CD4-positive, alpha-beta memory T cell (primary cell): ENCODE data around the gene ARHGEF25. TPM values are rescaled to one million over a fixed set of nuclear protein-coding genes. Genes with fewer than 3 reads are reported as not detected.
"Not testable (repeated sequence)": the region's sequence is repeated elsewhere in the genome, so short reads cannot be mapped to it uniquely, and the experiment has no call there.

Experiments used
- CTCF ChIA-PET: fragments of 350-600 bp; sonication (Branson Sonifier 250); formaldehyde crosslinking; loops from one replicate; lab custom pipeline; 2021; ENCODE audit warnings: inconsistent platforms; ENCODE audit not compliant: partially characterized antibody; lab: Charles Lee
- POLR2A ChIA-PET: fragments of 350-600 bp; sonication (Branson Sonifier 250); formaldehyde crosslinking; loops from one replicate; lab custom pipeline; 2021; ENCODE audit not compliant: partially characterized antibody; lab: Charles Lee
- DNase-seq, 5 donors: peaks; one replicate each; pipeline versions ENCODE4 v3.0.0 to v3.0.0-alpha.2; 2020 to 2022; ENCODE audit warnings: mixed read lengths in 1 of 5
- H3K27ac ChIP-seq: one replicate; pipeline ENCODE4 v1.7.0; 2013; ENCODE audit warnings: low read depth, low read length
- H3K27me3 ChIP-seq: 2 replicates; pipeline ENCODE4 v1.7.0; 2013; ENCODE audit warnings: mild to moderate bottlenecking, low read length, moderate library complexity; ENCODE audit not compliant: insufficient read depth
- H3K36me3 ChIP-seq: 2 replicates; pipeline ENCODE4 v1.7.0; 2013; ENCODE audit warnings: mild to moderate bottlenecking, low read length, moderate library complexity; ENCODE audit not compliant: insufficient read depth
- H3K4me1 ChIP-seq: 2 replicates; pipeline ENCODE4 v1.7.0; 2013; ENCODE audit warnings: mild to moderate bottlenecking, low read length, moderate library complexity; ENCODE audit not compliant: insufficient read depth
- H3K4me3 ChIP-seq, 2 donors: one replicate each; pipeline ENCODE4 v1.7.0; 2013; ENCODE audit warnings: low read length in 2 of 2, mild to moderate bottlenecking in 1 of 2
- H3K9me3 ChIP-seq, 2 donors: one replicate each; pipeline ENCODE4 v1.7.0; 2013; ENCODE audit warnings: low read length in 2 of 2, control low read depth in 1 of 2; ENCODE audit not compliant: control insufficient read depth in 1 of 2
- H3K27ac Mint-ChIP-seq, 7 donors: one replicate each; pipeline ENCODE4 v1.8.0; 2020 to 2021; ENCODE audit warnings: mixed read lengths in 7 of 7, mild to moderate bottlenecking in 6 of 7, inconsistent platforms in 3 of 7, moderate library complexity in 3 of 7
- H3K27me3 Mint-ChIP-seq, 2 donors: one replicate each; pipeline ENCODE4 v1.8.0; 2020 to 2021; ENCODE audit warnings: mixed read lengths in 2 of 2
- H3K36me3 Mint-ChIP-seq, 2 donors: one replicate each; pipeline ENCODE4 v1.8.0; 2020 to 2021; ENCODE audit warnings: mixed read lengths in 2 of 2, inconsistent platforms in 1 of 2, mild to moderate bottlenecking in 1 of 2
- H3K4me1 Mint-ChIP-seq, 4 donors: one replicate each; pipeline ENCODE4 v1.8.0; 2020 to 2021; ENCODE audit warnings: mixed read lengths in 4 of 4, mild to moderate bottlenecking in 1 of 4
- H3K4me3 Mint-ChIP-seq, 8 donors: one replicate each; pipeline ENCODE4 v1.8.0; 2020 to 2021; ENCODE audit warnings: mixed read lengths in 8 of 8, mild to moderate bottlenecking in 7 of 8, moderate library complexity in 6 of 8, inconsistent platforms in 3 of 8
- H3K9me3 Mint-ChIP-seq, 8 donors: one replicate each; pipeline ENCODE4 v1.8.0; 2020 to 2021; ENCODE audit warnings: mixed read lengths in 8 of 8, mild to moderate bottlenecking in 5 of 8, inconsistent platforms in 3 of 8, moderate library complexity in 1 of 8
- intact Hi-C: fragments of 100-400 bp; cut with micrococcal nuclease; formaldehyde crosslinking; loops from one replicate; pipeline ENCODE4 v1.15.1; 2023
- polyA plus RNA-seq, 2 donors: library from polyadenylated mRNA; unstranded; fragments of 300-500 nt; fragmentation: Illumina TruSeq; gene quantifications; one replicate each; pipeline ENCODE4 v1.2.3, GENCODE V29; 2021
- total RNA-seq, 2 experiments: library from RNA; stranded (reverse); gene quantifications; one replicate each; pipeline ENCODE4 v1.2.3, GENCODE V29; 2021

Gene ARHGEF25
- total RNA-seq (under 1 TPM; 0.47 to 0.67 TPM), polyA plus RNA-seq (not detected)

DNA sequence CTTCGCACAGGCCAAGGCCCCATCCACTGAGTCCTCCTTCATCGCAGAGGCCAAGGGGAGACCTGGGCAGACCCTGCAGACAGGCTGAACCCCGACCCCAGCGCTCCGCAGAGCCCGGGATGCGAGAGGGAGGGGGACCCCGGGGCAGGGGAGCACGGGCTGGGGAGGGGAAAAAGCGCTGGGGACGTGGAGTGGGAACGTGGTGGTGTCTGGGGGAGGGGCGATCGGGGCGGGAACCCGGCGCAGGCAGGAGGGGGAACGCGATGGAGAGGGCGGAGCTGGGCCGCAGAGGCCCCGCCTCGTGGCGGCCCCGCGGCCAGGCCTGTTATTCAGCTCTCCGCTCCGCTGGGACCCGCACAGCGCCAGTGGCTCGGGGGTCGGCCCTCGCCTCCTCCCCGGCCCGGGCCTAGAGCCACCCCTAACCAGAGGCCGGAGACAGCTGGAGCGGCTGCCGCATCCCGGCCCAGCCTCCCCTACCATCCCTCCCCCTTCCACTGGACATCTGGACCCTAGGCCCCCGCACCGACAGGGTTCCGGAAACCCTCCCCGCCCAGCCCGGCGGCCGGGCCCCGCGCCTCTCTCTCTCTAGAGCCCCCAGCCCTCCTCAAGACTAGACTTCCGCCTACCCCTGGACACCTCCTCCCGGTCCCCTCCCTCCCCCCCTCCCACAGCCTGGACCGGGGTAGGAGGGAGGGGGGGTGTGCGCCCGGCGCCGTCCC, at the start of gene ARHGEF25:
TSS of gene ARHGEF25 (plus strand) at position 328 of the 719 bp plus-strand sequence. CDS start 460 bp downstream, outside the sequence.
- Histone ChIP-seq H3K27ac (no peak within 1 kb of the TSS), H3K27me3 (peaks cover 10% of the 10 kb centered on the region), H3K4me3 (peak within 1 kb of the TSS; percentile 23 to 57), H3K4me1 (peaks cover 9% of the 10 kb centered on the region), H3K9me3 (no peaks in the 10 kb centered on the region), H3K36me3 (no peaks in the 10 kb centered on the region)
- DNase-seq: no peak
- CTCF ChIA-PET: interaction anchor here (1.0 to 1.4 kb wide), 4 partner anchors 8 to 28 kb away, joined by 3 to 6 read pairs (median 4); partner anchors contain the start of gene B4GALNT1
- no peaks in the 10 kb centered on the region for H3K9me3 Mint-ChIP-seq
- H3K36me3 Mint-ChIP-seq: peaks cover 0 to 6% of the 10 kb centered on the region in 2 donors
- POLR2A ChIA-PET: interaction anchor here (0.9 kb wide), 1 partner anchor 12 kb away, joined by 4 read pairs; no protein-coding TSS in a partner anchor
- H3K4me1 Mint-ChIP-seq: peaks cover 3 to 17% (median 9%) of the 10 kb centered on the region in 4 donors
- peaks cover 3 to 21% of the 10 kb centered on the region in 2 donors for H3K27me3 Mint-ChIP-seq
- H3K4me3 Mint-ChIP-seq: peak within 1 kb of the TSS; percentile 74 to 89 (median 80)
- peak within 1 kb of the TSS in 4 of 7 donors; percentile 15 to 78 (median 57) for H3K27ac Mint-ChIP-seq
- intact Hi-C loops: loop anchor here (2.0 to 5.0 kb wide), 2 partner anchors 20 to 89 kb away; partner anchors contain the start of genes DDIT3, MBD6 and PIP4K2C

DNA sequence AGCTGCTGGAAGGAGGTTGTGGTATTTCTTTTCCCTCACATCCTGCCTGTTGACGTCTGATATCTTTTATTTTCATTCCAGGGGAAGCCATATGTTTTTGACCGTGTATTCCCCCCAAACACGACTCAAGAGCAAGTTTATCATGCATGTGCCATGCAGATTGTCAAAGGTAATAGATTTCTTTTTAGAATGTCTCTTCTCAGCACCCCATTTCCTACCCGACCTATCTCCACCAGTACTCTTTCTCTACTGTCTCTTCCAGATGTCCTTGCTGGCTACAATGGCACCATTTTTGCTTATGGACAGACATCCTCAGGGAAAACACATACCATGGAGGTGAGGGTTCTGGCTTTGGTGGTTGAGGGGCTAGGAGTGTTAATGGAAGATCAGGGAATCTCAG, 47.9 kb upstream of the ARHGEF25 start:
- Histone ChIP-seq H3K36me3 (no peaks in the 10 kb centered on the region), H3K27ac (no peak overlapping the region), H3K9me3 (no peaks in the 10 kb centered on the region), H3K4me3 (no peak overlapping the region), H3K27me3 (no peaks in the 10 kb centered on the region), H3K4me1 (no peaks in the 10 kb centered on the region)
- H3K27ac Mint-ChIP-seq: no peak overlapping the region
- CTCF ChIA-PET: interaction anchor here (0.7 to 1.4 kb wide), 2 partner anchors 19 to 64 kb away, joined by 3 read pairs; no protein-coding TSS in a partner anchor
- H3K36me3 Mint-ChIP-seq: no peaks in the 10 kb centered on the region
- peaks cover 1 to 12% of the 10 kb centered on the region in 2 donors for H3K27me3 Mint-ChIP-seq
- no peak for DNase-seq
- POLR2A ChIA-PET: no interaction called here
- H3K4me1 Mint-ChIP-seq: no peaks in the 10 kb centered on the region
- no peak overlapping the region for H3K4me3 Mint-ChIP-seq
- H3K9me3 Mint-ChIP-seq: no peaks in the 10 kb centered on the region
- intact Hi-C loops: no loop called here

DNA sequence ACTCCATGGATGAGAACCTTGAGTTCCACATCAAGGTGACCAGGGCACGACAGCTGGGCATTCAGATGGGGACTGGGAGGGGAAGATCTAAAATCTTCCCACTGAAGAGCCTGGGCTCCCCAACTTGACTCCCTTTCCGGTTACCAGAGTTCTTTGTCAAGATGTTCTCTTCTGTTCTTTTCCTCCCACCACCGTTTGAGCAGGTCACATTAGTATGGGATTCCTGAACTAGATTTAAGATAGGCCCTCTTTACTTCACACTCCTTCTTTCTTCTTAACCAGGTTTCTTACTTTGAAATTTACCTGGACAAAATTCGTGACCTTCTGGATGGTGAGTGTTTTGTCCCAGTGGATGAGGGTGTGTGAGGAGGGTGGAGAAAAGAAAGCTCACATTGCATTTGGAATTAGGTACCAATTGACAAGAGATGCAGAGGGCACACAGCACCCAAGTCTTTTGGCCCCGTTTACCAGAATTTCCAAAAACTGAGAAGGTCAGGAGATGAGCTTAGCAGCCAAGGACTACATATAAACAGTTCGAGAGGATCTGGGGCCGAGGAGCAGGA, 47.0 kb upstream of the ARHGEF25 start:
- H3K4me1 Mint-ChIP-seq: no peaks in the 10 kb centered on the region
- Histone ChIP-seq H3K4me1 (no peaks in the 10 kb centered on the region), H3K36me3 (no peaks in the 10 kb centered on the region), H3K9me3 (no peaks in the 10 kb centered on the region), H3K27ac (no peak overlapping the region), H3K4me3 (no peak overlapping the region), H3K27me3 (no peaks in the 10 kb centered on the region)
- no peaks in the 10 kb centered on the region for H3K36me3 Mint-ChIP-seq
- ChIA-PET CTCF (no interaction called here), POLR2A (no interaction called here)
- intact Hi-C loops: no loop called here
- no peak overlapping the region for H3K4me3 Mint-ChIP-seq
- peaks cover 1 to 19% of the 10 kb centered on the region in 2 donors for H3K27me3 Mint-ChIP-seq
- peak overlapping the region in 1 of 7 donors; percentile 43 for H3K27ac Mint-ChIP-seq
- no peak for DNase-seq
- H3K9me3 Mint-ChIP-seq: no peaks in the 10 kb centered on the region

DNA sequence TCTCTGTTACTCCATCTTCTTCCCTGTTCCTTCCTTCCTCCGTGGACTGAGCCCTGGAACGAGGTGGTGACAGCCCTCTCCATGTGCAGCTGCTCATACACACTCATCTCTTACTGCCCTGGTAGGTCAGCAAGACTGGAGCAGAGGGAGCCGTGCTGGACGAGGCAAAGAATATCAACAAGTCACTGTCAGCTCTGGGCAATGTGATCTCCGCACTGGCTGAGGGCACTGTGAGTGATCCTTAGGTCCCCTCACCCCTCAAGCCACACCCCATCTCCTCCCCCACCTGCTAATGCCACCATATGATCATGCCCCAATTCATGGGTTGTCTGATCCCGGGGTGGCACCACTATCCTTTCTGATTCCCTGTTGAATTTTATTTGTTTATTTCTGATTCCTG, 42.4 kb upstream of the ARHGEF25 start:
- Mint-ChIP-seq H3K4me1 (no peaks in the 10 kb centered on the region), H3K27me3 (peaks cover 1 to 13% of the 10 kb centered on the region in 2 donors), H3K36me3 (peaks cover 0 to 3% of the 10 kb centered on the region in 2 donors), H3K27ac (no peak overlapping the region), H3K4me3 (no peak overlapping the region), H3K9me3 (no peaks in the 10 kb centered on the region)
- no peak for DNase-seq
- no peaks in the 10 kb centered on the region for H3K9me3 ChIP-seq
- H3K27ac ChIP-seq: no peak overlapping the region
- no peak overlapping the region for H3K4me3 ChIP-seq
- H3K4me1 ChIP-seq: no peaks in the 10 kb centered on the region
- ChIA-PET CTCF (no interaction called here), POLR2A (no interaction called here)
- H3K36me3 ChIP-seq: no peaks in the 10 kb centered on the region
- intact Hi-C loops: no loop called here
- no peaks in the 10 kb centered on the region for H3K27me3 ChIP-seq

DNA sequence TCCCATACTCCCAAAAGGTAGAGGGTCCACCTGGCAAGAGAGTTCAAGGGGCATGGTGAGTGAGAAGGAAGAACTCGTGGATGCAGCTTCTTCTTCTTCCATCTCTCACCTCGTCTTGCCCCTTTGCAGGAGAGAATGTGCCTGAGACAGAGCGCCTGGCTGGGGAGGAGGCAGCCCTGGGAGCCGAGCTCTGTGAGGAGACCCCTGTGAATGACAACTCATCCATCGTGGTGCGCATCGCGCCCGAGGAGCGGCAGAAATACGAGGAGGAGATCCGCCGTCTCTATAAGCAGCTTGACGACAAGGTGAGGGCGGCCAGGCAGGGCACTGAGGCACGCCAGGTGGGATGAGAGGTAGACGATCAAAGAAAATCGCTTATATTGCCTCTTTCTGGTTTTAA, 41.4 kb upstream of the ARHGEF25 start:
- no peaks in the 10 kb centered on the region for H3K9me3 Mint-ChIP-seq
- POLR2A ChIA-PET: no interaction called here
- peaks cover 0 to 3% of the 10 kb centered on the region in 2 donors for H3K36me3 Mint-ChIP-seq
- Histone ChIP-seq H3K27me3 (no peaks in the 10 kb centered on the region), H3K27ac (no peak overlapping the region), H3K4me3 (no peak overlapping the region), H3K36me3 (no peaks in the 10 kb centered on the region), H3K4me1 (no peaks in the 10 kb centered on the region), H3K9me3 (no peaks in the 10 kb centered on the region)
- H3K27me3 Mint-ChIP-seq: peaks cover under 1 to 9% of the 10 kb centered on the region in 2 donors
- H3K4me1 Mint-ChIP-seq: no peaks in the 10 kb centered on the region
- no peak overlapping the region for H3K4me3 Mint-ChIP-seq
- intact Hi-C loops: no loop called here
- DNase-seq: no peak
- CTCF ChIA-PET: no interaction called here
- no peak overlapping the region for H3K27ac Mint-ChIP-seq

DNA sequence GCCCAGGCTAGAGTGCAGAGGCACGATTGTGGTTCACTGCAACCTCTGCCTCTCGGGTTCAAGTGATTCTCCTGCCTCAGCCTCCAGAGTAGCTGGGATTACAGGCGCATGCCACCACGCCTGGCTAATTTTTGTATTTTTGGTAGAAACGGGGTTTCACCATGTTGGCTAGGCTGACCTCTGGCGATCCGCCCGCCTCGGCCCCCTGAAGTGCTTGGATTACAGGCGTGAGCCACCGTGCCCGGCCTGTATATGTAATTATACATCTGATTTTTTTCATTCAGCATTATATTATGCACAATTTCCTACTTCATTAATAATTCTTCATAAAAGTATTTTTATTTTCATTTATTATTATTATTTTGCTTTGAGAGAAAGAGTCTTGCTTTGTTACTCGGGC, 40.8 kb upstream of the ARHGEF25 start:
- H3K4me3 Mint-ChIP-seq, DNase-seq, H3K27me3 ChIP-seq, H3K4me1 ChIP-seq, H3K9me3 ChIP-seq, H3K27me3 Mint-ChIP-seq, intact Hi-C loops, H3K4me3 ChIP-seq, H3K4me1 Mint-ChIP-seq, POLR2A ChIA-PET, H3K27ac ChIP-seq, H3K36me3 Mint-ChIP-seq, H3K27ac Mint-ChIP-seq, H3K36me3 ChIP-seq, H3K9me3 Mint-ChIP-seq: not testable (repeated sequence)
- CTCF ChIA-PET: interaction anchor here (1.0 to 2.1 kb wide), 4 partner anchors 13 to 112 kb away, joined by 3 to 11 read pairs (median 6); partner anchors contain the start of genes B4GALNT1 and GLI1
